H1 (cell line): ENCODE measurements around the gene FAM81B. TPM values are rescaled to one million over a fixed set of nuclear protein-coding genes. Genes with fewer than 3 reads are reported as not detected.

Experiments used
- CTCF ChIA-PET: fragments of 300-600 bp; sonication (Branson Sonifier 250); formaldehyde crosslinking; loops from one replicate; lab custom pipeline; 2021; ENCODE audit not compliant: partially characterized antibody; lab: Charles Lee
- POLR2A ChIA-PET: fragments of 300-600 bp; sonication (Branson Sonifier 250); formaldehyde crosslinking; loops from one replicate; lab custom pipeline; 2021; ENCODE audit warnings: inconsistent platforms; ENCODE audit not compliant: partially characterized antibody; lab: Charles Lee
- DNase-seq, 2 experiments: peaks; one replicate each; pipeline versions ENCODE4 v3.0.0 to v3.0.0-alpha.2; 2010 to 2022; ENCODE audit warnings: low spot score in 2 of 2, low read depth in 1 of 2, mixed read lengths in 1 of 2
- FAIRE-seq: peaks from 2 replicates; lab custom pipeline; 2011; peaks lifted over from hg19 to GRCh38; lab: Jason Lieb, UNC
- H2AFZ ChIP-seq: 2 replicates; pipeline ENCODE4 v1.8.1; 2012; ENCODE audit warnings: low read length, inconsistent platforms
- H2AK5ac ChIP-seq: 2 replicates; pipeline ENCODE4 v1.6.1; 2013; ENCODE audit warnings: low read depth, low read length
- H2BK120ac ChIP-seq: replicated peaks from 2 replicates; pipeline ENCODE3; 2013; ENCODE audit warnings: low read depth, low read length, inconsistent platforms
- H2BK12ac ChIP-seq: 2 replicates; pipeline ENCODE4 v1.6.1; 2013; ENCODE audit warnings: low read depth, low read length
- H2BK15ac ChIP-seq: 2 replicates; pipeline ENCODE4 v1.6.1; 2013; ENCODE audit warnings: low read length
- H2BK20ac ChIP-seq: 2 replicates; pipeline ENCODE4 v1.6.1; 2013; ENCODE audit warnings: low read length
- H2BK5ac ChIP-seq: 2 replicates; pipeline ENCODE4 v1.6.1; 2013; ENCODE audit warnings: low read depth, low read length
- H3K14ac ChIP-seq: 2 replicates; pipeline ENCODE4 v1.6.1; 2013; ENCODE audit warnings: inconsistent platforms; ENCODE audit not compliant: insufficient read length
- H3K18ac ChIP-seq: 2 replicates; pipeline ENCODE4 v1.6.1; 2013; ENCODE audit warnings: low read length; ENCODE audit errors: extremely low read depth
- H3K23ac ChIP-seq: 2 replicates; pipeline ENCODE4 v1.6.1; 2013; ENCODE audit warnings: inconsistent platforms; ENCODE audit not compliant: insufficient read length
- H3K23me2 ChIP-seq: 2 replicates; pipeline ENCODE4 v1.6.1; 2013; ENCODE audit warnings: low read depth, low read length
- H3K27ac ChIP-seq: 2 replicates; pipeline ENCODE4 v1.6.1; 2011; ENCODE audit warnings: low read depth, low read length, inconsistent platforms
- H3K27me3 ChIP-seq, 4 experiments: replicated peaks in 1 of 4; 1 replicate in 1 of 4; 2 replicates in 3 of 4; pipeline versions ENCODE4 v1.6.1 to v1.8.1; 2011 to 2013; ENCODE audit warnings: low read length in 3 of 4, mild to moderate bottlenecking in 3 of 4, inconsistent platforms in 2 of 4, mixed read lengths in 2 of 4, moderate library complexity in 1 of 4; ENCODE audit not compliant: control insufficient read depth in 3 of 4, insufficient read depth in 3 of 4; ENCODE audit errors: extremely low read depth in 1 of 4
- H3K36me3 ChIP-seq, 4 experiments: 2 replicates each; pipeline versions ENCODE4 v1.6.1 to v1.8.1; 2011 to 2013; ENCODE audit warnings: mild to moderate bottlenecking in 4 of 4, low read length in 3 of 4, moderate library complexity in 2 of 4, control low read depth in 1 of 4, inconsistent platforms in 1 of 4; ENCODE audit not compliant: insufficient read depth in 4 of 4, control insufficient read depth in 2 of 4
- H3K4ac ChIP-seq: replicated peaks from 2 replicates; pipeline ENCODE3; 2013; ENCODE audit warnings: low read length, low read depth, mixed read lengths, inconsistent platforms; ENCODE audit not compliant: insufficient read length
- H3K4me1 ChIP-seq, 4 experiments: replicated peaks in 1 of 4; 1 replicate in 1 of 4; 2 replicates in 3 of 4; pipeline versions ENCODE4 v1.6.1 to v1.8.1; 2011 to 2013; ENCODE audit warnings: low read length in 3 of 4, inconsistent platforms in 2 of 4, mixed read lengths in 1 of 4; ENCODE audit not compliant: insufficient read depth in 4 of 4, control insufficient read depth in 3 of 4
- H3K4me2 ChIP-seq, 2 experiments: 2 replicates each; pipeline versions ENCODE4 v1.6.1 to v1.8.1; 2011 to 2013; ENCODE audit warnings: low read depth in 2 of 2, low read length in 2 of 2, control low read depth in 1 of 2, inconsistent platforms in 1 of 2, mild to moderate bottlenecking in 1 of 2; ENCODE audit not compliant: insufficient read depth in 1 of 2
- H3K4me3 ChIP-seq, 4 experiments: fragments of 200-600, 300-600 bp in 1 of 4; sonication (generic), shearing (Covaris generic), sonication (Bioruptor Twin) in 1 of 4; 2 replicates each; pipeline versions ENCODE4 v1.5.1 to v1.8.1; 2011 to 2016; ENCODE audit warnings: low read length in 4 of 4, low read depth in 3 of 4, control low read depth in 2 of 4, inconsistent platforms in 2 of 4, mild to moderate bottlenecking in 2 of 4, mixed read lengths in 1 of 4, moderate library complexity in 1 of 4; ENCODE audit not compliant: insufficient read depth in 2 of 4; ENCODE audit errors: extremely low read depth in 1 of 4
- H3K56ac ChIP-seq: replicated peaks from 2 replicates; pipeline ENCODE3; 2013; ENCODE audit warnings: low read depth, mild to moderate bottlenecking, mixed read lengths, low read length, inconsistent platforms; ENCODE audit not compliant: insufficient read length
- H3K79me1 ChIP-seq: 2 replicates; pipeline ENCODE4 v1.6.1; 2013; ENCODE audit warnings: low read depth, low read length, control low read depth
- H3K79me2 ChIP-seq, 2 experiments: 2 replicates each; pipeline versions ENCODE4 v1.6.1 to v1.8.1; 2012 to 2013; ENCODE audit warnings: low read length in 2 of 2, mild to moderate bottlenecking in 2 of 2, inconsistent platforms in 1 of 2; ENCODE audit not compliant: insufficient read depth in 2 of 2, control insufficient read depth in 1 of 2
- H3K9ac ChIP-seq, 4 experiments: replicated peaks in 1 of 4; 1 replicate in 1 of 4; 2 replicates in 3 of 4; pipeline versions ENCODE4 v1.6.1 to v1.8.1; 2011 to 2013; ENCODE audit warnings: low read depth in 3 of 4, low read length in 3 of 4, control low read depth in 2 of 4, mild to moderate bottlenecking in 2 of 4, moderate library complexity in 2 of 4, inconsistent platforms in 1 of 4; ENCODE audit errors: extremely low read depth in 1 of 4
- H3K9me3 ChIP-seq, 2 experiments: 2 replicates each; pipeline versions ENCODE4 v1.6.1 to v1.8.1; 2012 to 2013; ENCODE audit warnings: mild to moderate bottlenecking in 2 of 2, moderate library complexity in 2 of 2, control low read depth in 1 of 2, inconsistent platforms in 1 of 2, low read depth in 1 of 2, low read length in 1 of 2, mixed read lengths in 1 of 2; ENCODE audit not compliant: insufficient read depth in 2 of 2
- H4K20me1 ChIP-seq, 2 experiments: replicated peaks in 1 of 2; 2 replicates each; pipeline versions ENCODE3 to v1.8.1; 2011 to 2013; ENCODE audit warnings: inconsistent platforms in 2 of 2, low read length in 2 of 2, mild to moderate bottlenecking in 1 of 2; ENCODE audit not compliant: insufficient read depth in 2 of 2, control insufficient read depth in 1 of 2
- H4K5ac ChIP-seq: 2 replicates; pipeline ENCODE4 v1.6.1; 2013; ENCODE audit warnings: low read length, low read depth, mixed read lengths, inconsistent platforms; ENCODE audit not compliant: insufficient read length
- H4K8ac ChIP-seq: 2 replicates; pipeline ENCODE4 v1.8.0; 2013; ENCODE audit warnings: mild to moderate bottlenecking, moderate library complexity, low read length, inconsistent platforms; ENCODE audit not compliant: insufficient read depth; ENCODE audit errors: extremely low read depth
- H4K91ac ChIP-seq: replicated peaks from 2 replicates; pipeline ENCODE3; 2013; ENCODE audit warnings: low read length, mixed read lengths, inconsistent platforms; ENCODE audit not compliant: insufficient read length
- ASH2L ChIP-seq: fragments of 200-600, 300-600 bp; sonication (generic); IDR thresholded peaks from one replicate; pipeline ENCODE4 v1.7.1; 2017; ENCODE audit warnings: low read length
- BACH1 ChIP-seq: IDR thresholded peaks from 2 replicates; pipeline ENCODE4 v1.6.1; 2012; ENCODE audit warnings: low read length, improper control_type of control experiment
- BRCA1 ChIP-seq: IDR thresholded peaks from 2 replicates; pipeline ENCODE4 v1.6.1; 2012; ENCODE audit warnings: low read depth, low read length, improper control_type of control experiment
- GTF2F1 ChIP-seq: IDR thresholded peaks from 2 replicates; pipeline ENCODE4 v1.6.1; 2012; ENCODE audit warnings: low read depth, low read length, improper control_type of control experiment, borderline replicate concordance
- HDAC2 ChIP-seq, 2 experiments: fragments of 300-600 bp in 1 of 2; sonication (generic) in 1 of 2; IDR thresholded peaks; 2 replicates each; pipeline ENCODE4 v1.6.1; 2011 to 2012; ENCODE audit warnings: low read depth in 2 of 2, low read length in 2 of 2, mild to moderate bottlenecking in 2 of 2, moderate library complexity in 2 of 2, borderline replicate concordance in 1 of 2, inconsistent platforms in 1 of 2
- JUN ChIP-seq: IDR thresholded peaks from 2 replicates; pipeline ENCODE4 v1.6.1; 2011; ENCODE audit warnings: low read depth, mild to moderate bottlenecking, improper control_type of control experiment, low read length
- JUND ChIP-seq: IDR thresholded peaks from 2 replicates; pipeline ENCODE4 v1.6.1; 2011; ENCODE audit warnings: mild to moderate bottlenecking, improper control_type of control experiment, low read length
- KDM5A ChIP-seq: fragments of 200-600 bp; IDR thresholded peaks from 2 replicates; pipeline ENCODE4 v1.7.1; 2012; ENCODE audit warnings: mild to moderate bottlenecking, low read length, inconsistent platforms, mixed read lengths
- NRF1 ChIP-seq: IDR thresholded peaks from 2 replicates; pipeline ENCODE4 v1.6.1; 2011; ENCODE audit warnings: mild to moderate bottlenecking, low read depth, low read length, improper control_type of control experiment
- PHF8 ChIP-seq: fragments of 200-600 bp; sonication (generic); conservative IDR thresholded peaks from 2 replicates; pipeline ENCODE4 v1.7.1; 2012; ENCODE audit warnings: low read depth, mild to moderate bottlenecking, inconsistent platforms, low read length, moderate library complexity
- RFX5 ChIP-seq: IDR thresholded peaks from 2 replicates; pipeline ENCODE4 v1.6.1; 2011; ENCODE audit warnings: low read depth, low read length, improper control_type of control experiment, borderline replicate concordance
- SRF ChIP-seq: IDR thresholded peaks from 2 replicates; pipeline ENCODE4 v1.6.1; 2011; ENCODE audit warnings: mild to moderate bottlenecking, low read depth, low read length, moderate library complexity
- YY1 ChIP-seq: IDR thresholded peaks from 2 replicates; pipeline ENCODE4 v1.6.1; 2011; ENCODE audit warnings: low read depth, mild to moderate bottlenecking, low read length
- WGBS, 2 experiments: shearing (Covaris generic) in 1 of 2; methylation state at CpG; one replicate each; pipeline versions ENCODE4 v1.1.6 to v1.1.7; 2013 to 2015; ENCODE audit warnings: low lambda C conversion rate in 2 of 2, mixed read lengths in 2 of 2, inconsistent platforms in 1 of 2, low coverage in 1 of 2, missing lambda C conversion rate in 1 of 2; ENCODE audit not compliant: insufficient replicate concordance in 2 of 2, insufficient coverage in 1 of 2, insufficient read length in 1 of 2; ENCODE audit errors: extremely low coverage in 1 of 2, missing lambda C conversion rate in 1 of 2; 5-methylcytosine and 5-hydroxymethylcytosine counted together
- polyA plus RNA-seq, 7 experiments: library from polyadenylated mRNA; depleted of rRNA in 3 of 7; stranded (reverse) in 5 of 7; unstranded in 2 of 7; fragments of >200 nt in 5 of 7; fragments of 200-250 nt in 2 of 7; gene quantifications; 1 replicate in 5 of 7; 2 replicates in 1 of 7; 4 replicates in 1 of 7; pipeline versions ENCODE4 v1.2.1 to v1.2.3, GENCODE V29; 2011 to 2013; ENCODE audit warnings: missing spikeins in 2 of 7, mixed read lengths in 2 of 7
- total RNA-seq: library from RNA; stranded (reverse); fragmentation: NEBNext Ultra II Directional; extraction: Animal tissue kit (Norgen Biotek cat#: 25700); gene quantifications from 2 replicates; pipeline ENCODE4 v1.2.1, GENCODE V29; 2021
- TF ChIP-seq, protein P1 (sequence below): IDR thresholded peaks from 2 replicates; pipeline ENCODE4 v1.6.1; 2012; ENCODE audit warnings: inconsistent platforms
- TF ChIP-seq, protein P2 (sequence below): IDR thresholded peaks from 2 replicates; pipeline ENCODE4 v1.6.1; 2012; ENCODE audit warnings: inconsistent platforms

The FAM81B gene
- total and polyA plus RNA-seq, 2 of the 8 experiments (the other 6 are each of a cell fraction or from before 2014, with no cell fraction given), result not detected

DNA sequence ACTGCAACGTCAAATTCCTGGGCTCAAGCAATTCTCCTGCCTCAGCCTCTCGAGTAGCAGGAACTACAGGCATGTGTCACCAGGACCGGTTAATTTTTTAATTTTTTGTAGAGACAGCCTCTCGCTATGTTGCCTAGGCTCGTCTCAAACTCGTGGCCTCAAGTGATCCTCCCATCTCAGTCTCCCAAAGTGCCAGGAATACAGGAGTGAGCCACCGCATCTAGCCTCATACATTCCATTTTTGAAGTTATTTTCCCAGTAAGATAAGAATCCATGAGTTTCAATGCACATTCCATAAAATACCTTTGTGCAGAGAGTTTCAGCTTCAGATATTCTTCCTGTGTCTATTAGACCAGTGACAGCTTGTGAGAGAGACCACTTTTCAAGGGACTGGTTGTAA, 93.3 kb downstream of the FAM81B start:
- H4K20me1 ChIP-seq, result no peaks in the 10 kb centered on the region
- H2AFZ ChIP-seq, result no peak overlapping the region
- H3K56ac ChIP-seq, result no peak overlapping the region
- no peak overlapping the region for H2BK12ac ChIP-seq
- no peak overlapping the region for H3K4me2 ChIP-seq
- CTCF ChIA-PET, result no interaction called here
- H3K4me3 ChIP-seq, result no peak overlapping the region
- no peak overlapping the region for H2AK5ac ChIP-seq
- H3K4ac ChIP-seq, result no peak overlapping the region
- no peak overlapping the region for H3K18ac ChIP-seq
- peaks cover 0 to 9% (median 6%) of the 10 kb centered on the region in 4 experiments; a peak in 3 of 7 replicates for H3K4me1 ChIP-seq
- no peak overlapping the region for H2BK15ac ChIP-seq
- no peak for DNase-seq
- H2BK5ac ChIP-seq, result no peak overlapping the region
- no peaks in the 10 kb centered on the region for H3K9me3 ChIP-seq
- H3K23ac ChIP-seq, result no peak overlapping the region
- no peaks in the 10 kb centered on the region for H3K79me2 ChIP-seq
- H2BK20ac ChIP-seq, result no peak overlapping the region
- POLR2A ChIA-PET, result no interaction called here
- H3K23me2 ChIP-seq, result no peaks in the 10 kb centered on the region
- H3K36me3 ChIP-seq, result peaks cover 2 to 48% (median 13%) of the 10 kb centered on the region in 4 experiments; a peak in 6 of 8 replicates
- H3K9ac ChIP-seq, result no peak overlapping the region
- no peak overlapping the region for H2BK120ac ChIP-seq
- no peak overlapping the region for H4K91ac ChIP-seq
- H4K8ac ChIP-seq, result no peak overlapping the region
- FAIRE-seq, result no peak
- H4K5ac ChIP-seq, result no peak overlapping the region
- H3K27me3 ChIP-seq, result no peaks in the 10 kb centered on the region
- 94% methylated on average over 5 of the region's 7 CpGs; no CpG with 5 or more reads in 1 of the 2 experiments for WGBS, 2 experiments
- H3K79me1 ChIP-seq, result no peaks in the 10 kb centered on the region
- no peak overlapping the region for H3K14ac ChIP-seq
- no peak overlapping the region for H3K27ac ChIP-seq
- no peak for TF ChIP-seq SRF
- no peak for TF ChIP-seq BRCA1
- no peak for TF ChIP-seq HDAC2 (IDR thresholded peaks at IDR 0.05; ENCODE audit: borderline replicate concordance in 1 of 2, low read depth in 2 of 2, low read length in 2 of 2)
- TF ChIP-seq KDM5A, result no peak
- no peak for TF ChIP-seq ASH2L
- TF ChIP-seq GTF2F1, result no peak
- no peak for TF ChIP-seq YY1
- no peak for TF ChIP-seq PHF8
- no peak for TF ChIP-seq JUND
- no peak for TF ChIP-seq NRF1
- TF ChIP-seq, protein P1, sequence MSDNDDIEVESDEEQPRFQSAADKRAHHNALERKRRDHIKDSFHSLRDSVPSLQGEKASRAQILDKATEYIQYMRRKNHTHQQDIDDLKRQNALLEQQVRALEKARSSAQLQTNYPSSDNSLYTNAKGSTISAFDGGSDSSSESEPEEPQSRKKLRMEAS, result no peak
- TF ChIP-seq, protein P2, sequence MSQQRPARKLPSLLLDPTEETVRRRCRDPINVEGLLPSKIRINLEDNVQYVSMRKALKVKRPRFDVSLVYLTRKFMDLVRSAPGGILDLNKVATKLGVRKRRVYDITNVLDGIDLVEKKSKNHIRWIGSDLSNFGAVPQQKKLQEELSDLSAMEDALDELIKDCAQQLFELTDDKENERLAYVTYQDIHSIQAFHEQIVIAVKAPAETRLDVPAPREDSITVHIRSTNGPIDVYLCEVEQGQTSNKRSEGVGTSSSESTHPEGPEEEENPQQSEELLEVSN, result no peak
- TF ChIP-seq JUN, result no peak
- no peak for TF ChIP-seq RFX5
- no peak for TF ChIP-seq BACH1
